GM12875 (cell line): Measurements from ENCODE around the gene MKLN1.
"Not testable (repeated sequence)": the region's sequence is repeated elsewhere in the genome, so short reads cannot be mapped to it uniquely, and the experiment has no call there.

Experiments used
- H3K4me3 ChIP-seq: one replicate; pipeline ENCODE4 v1.5.1; 2011; ENCODE audit warnings: low read depth, low read length, control low read depth
- TF ChIP-seq, protein P1 (sequence below): IDR thresholded peaks from 2 replicates; pipeline ENCODE4 v1.5.1; 2011; ENCODE audit warnings: low read depth, mild to moderate bottlenecking, control low read depth, inconsistent platforms, low read length, moderate library complexity, borderline replicate concordance; ENCODE audit not compliant: insufficient read depth

The MKLN1 gene

DNA sequence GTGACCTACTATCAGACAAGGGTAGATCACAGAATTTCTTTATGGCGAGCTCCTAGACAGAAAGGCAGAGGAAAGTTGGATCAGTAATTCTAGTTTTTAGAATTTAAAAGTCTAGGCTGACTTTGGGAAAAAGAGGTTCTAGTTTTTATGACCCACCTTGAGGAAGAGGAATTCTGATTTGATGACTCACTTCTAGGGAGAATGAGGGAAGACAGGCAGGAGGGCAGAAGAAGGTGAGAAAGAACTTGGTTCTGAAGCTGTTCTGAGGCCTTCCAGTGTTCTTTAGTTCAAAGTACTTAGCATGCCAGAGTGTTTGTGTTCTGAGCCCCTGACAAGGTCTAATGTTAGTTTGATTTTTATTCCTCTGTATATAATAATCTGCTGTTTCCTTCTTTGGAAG lies 131.6 kb downstream of the MKLN1 start:
- TF ChIP-seq, protein P1, sequence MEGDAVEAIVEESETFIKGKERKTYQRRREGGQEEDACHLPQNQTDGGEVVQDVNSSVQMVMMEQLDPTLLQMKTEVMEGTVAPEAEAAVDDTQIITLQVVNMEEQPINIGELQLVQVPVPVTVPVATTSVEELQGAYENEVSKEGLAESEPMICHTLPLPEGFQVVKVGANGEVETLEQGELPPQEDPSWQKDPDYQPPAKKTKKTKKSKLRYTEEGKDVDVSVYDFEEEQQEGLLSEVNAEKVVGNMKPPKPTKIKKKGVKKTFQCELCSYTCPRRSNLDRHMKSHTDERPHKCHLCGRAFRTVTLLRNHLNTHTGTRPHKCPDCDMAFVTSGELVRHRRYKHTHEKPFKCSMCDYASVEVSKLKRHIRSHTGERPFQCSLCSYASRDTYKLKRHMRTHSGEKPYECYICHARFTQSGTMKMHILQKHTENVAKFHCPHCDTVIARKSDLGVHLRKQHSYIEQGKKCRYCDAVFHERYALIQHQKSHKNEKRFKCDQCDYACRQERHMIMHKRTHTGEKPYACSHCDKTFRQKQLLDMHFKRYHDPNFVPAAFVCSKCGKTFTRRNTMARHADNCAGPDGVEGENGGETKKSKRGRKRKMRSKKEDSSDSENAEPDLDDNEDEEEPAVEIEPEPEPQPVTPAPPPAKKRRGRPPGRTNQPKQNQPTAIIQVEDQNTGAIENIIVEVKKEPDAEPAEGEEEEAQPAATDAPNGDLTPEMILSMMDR = no peak
- H3K4me3 ChIP-seq = no peak overlapping the region

DNA sequence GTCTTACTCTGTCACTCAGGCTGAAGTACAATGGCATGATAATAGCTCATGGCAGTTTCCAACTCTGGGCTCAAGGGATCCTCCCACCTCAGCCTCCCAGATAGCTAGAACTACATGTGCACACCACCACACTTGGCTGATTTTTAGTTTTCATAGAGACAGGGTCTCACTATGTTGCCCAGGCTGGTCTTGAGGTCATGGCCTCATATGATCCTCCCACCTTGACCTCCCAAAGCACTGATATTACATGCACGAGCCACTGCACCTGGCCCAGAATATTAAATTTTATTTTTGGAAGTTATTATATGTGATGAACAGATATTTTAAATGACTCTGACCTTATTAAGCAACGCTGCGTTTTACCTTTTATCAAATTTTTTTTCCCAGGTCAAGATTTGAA lies 134.4 kb downstream of the MKLN1 start:
- TF ChIP-seq, protein P1 = no peak
- H3K4me3 ChIP-seq = no peak overlapping the region

DNA sequence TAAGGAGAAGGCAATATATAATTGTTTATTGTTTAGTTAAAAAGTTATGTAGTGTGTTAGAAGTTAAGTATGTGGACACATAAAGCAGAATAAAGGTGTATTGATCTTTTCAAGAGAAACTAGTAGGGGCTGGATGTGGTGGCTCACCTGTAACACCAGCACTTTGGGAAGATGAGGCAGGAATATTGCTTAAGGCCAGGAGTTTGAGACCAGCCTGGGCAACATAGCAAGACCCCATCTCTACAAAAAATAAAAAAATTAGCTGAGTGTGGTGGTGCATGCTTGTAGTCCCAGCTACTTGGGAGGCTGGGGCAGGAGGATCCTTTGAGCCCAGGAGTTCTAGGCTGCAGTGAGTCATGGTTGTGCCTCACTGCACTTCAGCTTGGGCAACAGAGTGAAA lies 135.0 kb downstream of the MKLN1 start:
- not testable (repeated sequence) for H3K4me3 ChIP-seq

DNA sequence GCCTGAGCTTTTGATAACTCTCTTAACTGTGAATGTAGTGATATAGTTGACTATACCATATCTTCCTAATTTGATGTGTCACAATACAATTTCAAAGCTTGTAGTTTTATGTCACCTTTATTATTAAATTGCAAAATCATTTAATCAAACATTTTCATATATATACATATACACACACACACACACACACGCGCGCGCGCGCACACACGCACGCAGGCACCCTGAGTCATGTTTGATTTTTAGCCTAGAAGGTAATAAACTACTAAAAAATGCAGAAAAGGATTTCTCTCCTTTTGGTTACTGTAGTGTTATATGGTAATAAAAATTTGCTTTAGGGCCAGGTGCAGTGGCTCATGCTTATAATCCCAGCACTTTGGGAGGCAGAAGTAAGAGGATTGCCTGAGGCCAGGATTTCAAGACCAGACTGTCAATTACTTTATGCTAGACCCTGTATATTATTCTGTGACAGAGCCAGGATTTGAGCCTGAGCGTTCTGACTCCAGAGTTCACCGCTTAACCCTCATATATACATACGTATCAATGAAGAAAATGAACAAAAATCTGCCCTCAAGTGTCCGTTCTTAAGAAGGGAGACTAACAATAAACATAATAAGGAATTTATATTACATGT lies 139.2 kb downstream of the MKLN1 start:
- TF ChIP-seq, protein P1 = no peak
- H3K4me3 ChIP-seq = no peak overlapping the region

DNA sequence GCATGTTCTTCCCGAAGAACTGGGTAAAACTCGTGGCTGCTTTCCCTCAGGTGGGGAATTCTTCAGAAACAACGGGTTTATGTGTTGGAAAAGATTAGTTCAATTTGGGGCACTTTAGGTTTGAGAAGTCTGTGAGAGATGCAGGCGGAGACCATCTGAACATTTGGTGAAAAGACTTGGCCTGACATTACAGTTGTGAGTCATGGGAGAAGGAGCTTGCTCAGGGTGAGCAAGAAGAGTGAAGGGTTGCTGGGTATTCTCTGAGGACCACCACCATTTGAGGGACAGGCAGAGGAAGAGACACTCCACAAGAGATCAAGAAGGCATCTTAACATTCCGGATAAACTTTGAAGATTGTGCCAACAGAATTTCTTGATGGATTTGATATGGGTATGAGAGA lies 140.1 kb downstream of the MKLN1 start:
- no peak overlapping the region for H3K4me3 ChIP-seq
- TF ChIP-seq, protein P1 = no peak

DNA sequence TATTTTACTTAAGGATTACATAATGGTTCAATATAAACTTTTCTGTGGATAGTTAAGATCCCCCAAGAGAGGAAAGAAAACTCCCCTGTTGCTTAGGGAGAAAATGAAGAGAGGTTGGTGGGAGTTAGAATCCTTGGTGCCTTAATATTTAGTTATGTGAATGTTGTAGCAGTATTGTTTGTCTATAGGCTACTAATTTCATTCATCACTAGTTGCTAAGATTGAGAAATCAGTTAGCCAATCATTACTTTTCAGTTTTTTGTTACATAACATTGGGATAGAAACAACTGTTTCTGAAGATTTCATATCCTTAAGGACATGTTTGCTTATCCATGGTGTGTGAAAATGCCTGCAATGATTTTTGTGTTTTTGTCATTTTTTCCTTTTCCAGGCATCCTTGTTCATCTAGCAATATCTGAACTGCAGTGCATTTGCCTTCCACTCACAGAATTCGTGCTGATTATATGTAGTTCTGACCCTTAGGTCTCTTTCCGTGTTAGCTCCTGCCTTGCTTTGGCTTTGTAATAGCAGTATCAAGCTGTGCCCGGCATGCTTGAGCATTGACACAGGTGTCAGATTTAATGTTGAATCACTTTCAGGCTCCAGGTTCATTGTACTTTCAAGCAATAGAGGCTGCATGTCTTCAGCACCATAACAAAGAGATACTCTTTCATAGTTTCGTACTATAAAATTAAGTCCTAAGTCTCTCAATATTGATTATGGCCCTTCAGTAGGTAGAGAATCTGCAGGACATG lies 143.8 kb downstream of the MKLN1 start:
- no peak overlapping the region for H3K4me3 ChIP-seq
- TF ChIP-seq, protein P1 = no peak

DNA sequence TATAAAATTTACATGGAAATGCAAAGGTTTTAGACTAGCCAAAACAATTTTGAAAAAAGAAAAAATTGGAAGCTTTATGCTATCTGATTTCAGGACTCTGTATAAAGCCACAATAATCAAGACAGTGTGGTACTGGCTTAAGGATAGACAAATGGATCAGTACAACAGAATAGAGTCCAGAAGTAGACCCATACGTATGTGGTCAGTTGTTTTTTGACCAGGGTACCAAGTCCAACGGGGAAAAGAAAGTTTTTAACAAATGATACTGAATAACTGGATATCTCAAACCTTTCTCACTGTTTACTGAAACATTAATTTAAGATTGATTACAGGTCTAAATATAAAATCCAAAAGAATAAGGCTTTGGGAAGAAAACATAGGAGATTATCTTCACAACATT lies 149.1 kb downstream of the MKLN1 start:
- H3K4me3 ChIP-seq = no peak overlapping the region
- TF ChIP-seq, protein P1 = no peak
